Measurements from ENCODE around the gene OR2Z1.

OR2Z1 gene

DNA sequence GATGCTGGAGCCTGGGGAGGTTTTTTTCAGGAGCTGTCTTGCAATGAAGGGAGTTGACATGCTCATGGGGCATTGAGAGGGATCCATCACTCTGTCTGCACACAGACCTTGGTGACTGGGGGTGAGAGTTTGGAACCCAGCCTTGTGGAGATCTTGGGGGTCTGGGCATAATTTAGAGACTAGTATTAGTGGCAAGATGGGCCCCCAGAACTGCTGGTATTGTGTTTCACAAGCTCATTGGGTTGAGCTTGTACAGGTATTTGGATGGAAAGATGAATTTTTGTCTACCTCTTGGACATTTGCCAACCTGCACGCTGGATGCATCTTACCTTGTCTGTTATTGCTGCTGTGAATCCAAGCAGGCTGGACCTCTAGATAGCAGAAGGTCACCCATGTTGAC, at the start of gene OR2Z1:
Gene OR2Z1 (plus strand): TSS at position 301 of the 400 bp plus-strand sequence. CDS start 9,395 bp downstream, outside the sequence.
- FAIRE-seq (no peak), DNase-seq (ENCODE audit: low spot score) (no peak)

DNA sequence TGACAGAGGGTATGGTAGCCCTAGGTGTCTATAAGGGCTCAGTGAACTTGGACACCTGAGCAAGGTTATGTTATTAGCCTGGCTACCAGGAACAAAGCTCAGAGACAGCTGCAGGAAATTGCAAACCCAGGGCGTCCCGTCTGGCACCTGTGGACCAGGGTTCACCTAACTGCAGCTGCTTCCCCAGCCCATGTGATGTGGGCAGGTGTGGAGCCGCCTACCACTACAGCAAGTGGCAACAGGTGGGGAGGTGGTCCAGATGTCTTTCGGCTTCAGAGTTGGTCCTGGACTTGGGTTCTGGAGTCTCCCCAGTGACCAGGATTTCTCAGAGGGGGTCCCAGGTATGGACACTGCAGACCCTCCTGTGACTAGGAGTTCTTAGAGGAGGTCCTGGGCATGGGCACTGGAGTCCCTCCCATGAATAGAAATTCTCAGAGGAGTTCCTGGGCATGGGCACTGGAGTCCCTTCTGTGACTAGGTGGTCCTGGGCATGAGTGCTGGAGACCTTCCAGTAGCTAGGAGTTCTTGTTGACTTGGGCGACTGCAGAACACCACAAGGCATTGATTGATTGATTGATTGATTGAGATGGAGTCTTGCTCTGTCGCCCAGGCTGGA, 48.0 kb upstream of the OR2Z1 start:
- DNase-seq (ENCODE audit: low spot score) (no peak), FAIRE-seq (no peak)

DNA sequence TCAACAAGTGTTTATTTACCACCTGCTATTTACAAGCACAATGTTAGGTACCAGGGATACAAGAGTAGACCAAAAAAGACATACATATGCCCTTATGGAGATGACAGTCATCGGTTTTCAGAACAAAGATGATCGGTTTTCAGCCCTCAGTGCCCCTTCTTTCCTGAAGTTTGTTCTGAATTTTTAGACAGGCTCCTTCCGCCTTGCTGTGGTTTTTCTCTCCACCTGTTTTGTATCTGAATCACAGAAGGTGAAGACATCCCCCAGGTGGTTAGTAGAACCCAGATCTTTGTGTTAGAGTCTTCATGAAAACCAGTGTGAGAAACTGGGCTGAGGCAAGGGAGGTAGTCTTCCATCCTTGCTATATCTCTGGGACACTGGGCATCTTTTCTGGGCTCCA, 46.4 kb upstream of the OR2Z1 start:
- no peak for DNase-seq (ENCODE audit: low spot score)
- FAIRE-seq, result no peak

GRCh38 chr19:8678244-8678807, 43.1 kb upstream of the OR2Z1 start:
- no peak for FAIRE-seq
- no peak for DNase-seq (ENCODE audit: low spot score)

GRCh38 chr19:8680676-8681344, 40.6 kb upstream of the OR2Z1 start:
- FAIRE-seq, result no peak
- DNase-seq (ENCODE audit: low spot score), result no peak

GRCh38 chr19:8681345-8682029, 39.9 kb upstream of the OR2Z1 start:
- DNase-seq (ENCODE audit: low spot score), result no peak
- FAIRE-seq, result no peak

DNA sequence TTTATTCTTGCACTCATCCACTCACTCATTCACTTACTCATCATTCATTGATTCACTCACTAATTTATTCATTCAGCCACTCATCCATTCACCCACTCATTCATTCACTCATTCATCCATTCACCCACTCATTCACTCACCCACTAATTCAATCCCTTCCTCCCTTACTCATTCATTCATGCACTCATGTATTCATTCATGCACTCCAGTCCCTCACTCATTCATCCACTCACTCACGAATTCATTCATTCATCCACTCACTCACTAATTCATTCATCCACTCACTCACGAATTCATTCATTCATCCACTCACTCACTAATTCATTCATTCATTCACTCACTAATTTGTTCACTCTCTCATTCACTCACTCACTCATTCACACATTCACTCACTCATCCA, 39.0 kb upstream of the OR2Z1 start:
- DNase-seq (ENCODE audit: low spot score) (no peak), FAIRE-seq (no peak)

- FAIRE-seq, result no peak
These were observed 38.5 kb upstream of the OR2Z1 start for GRCh38 chr19:8682931-8683330.

DNA sequence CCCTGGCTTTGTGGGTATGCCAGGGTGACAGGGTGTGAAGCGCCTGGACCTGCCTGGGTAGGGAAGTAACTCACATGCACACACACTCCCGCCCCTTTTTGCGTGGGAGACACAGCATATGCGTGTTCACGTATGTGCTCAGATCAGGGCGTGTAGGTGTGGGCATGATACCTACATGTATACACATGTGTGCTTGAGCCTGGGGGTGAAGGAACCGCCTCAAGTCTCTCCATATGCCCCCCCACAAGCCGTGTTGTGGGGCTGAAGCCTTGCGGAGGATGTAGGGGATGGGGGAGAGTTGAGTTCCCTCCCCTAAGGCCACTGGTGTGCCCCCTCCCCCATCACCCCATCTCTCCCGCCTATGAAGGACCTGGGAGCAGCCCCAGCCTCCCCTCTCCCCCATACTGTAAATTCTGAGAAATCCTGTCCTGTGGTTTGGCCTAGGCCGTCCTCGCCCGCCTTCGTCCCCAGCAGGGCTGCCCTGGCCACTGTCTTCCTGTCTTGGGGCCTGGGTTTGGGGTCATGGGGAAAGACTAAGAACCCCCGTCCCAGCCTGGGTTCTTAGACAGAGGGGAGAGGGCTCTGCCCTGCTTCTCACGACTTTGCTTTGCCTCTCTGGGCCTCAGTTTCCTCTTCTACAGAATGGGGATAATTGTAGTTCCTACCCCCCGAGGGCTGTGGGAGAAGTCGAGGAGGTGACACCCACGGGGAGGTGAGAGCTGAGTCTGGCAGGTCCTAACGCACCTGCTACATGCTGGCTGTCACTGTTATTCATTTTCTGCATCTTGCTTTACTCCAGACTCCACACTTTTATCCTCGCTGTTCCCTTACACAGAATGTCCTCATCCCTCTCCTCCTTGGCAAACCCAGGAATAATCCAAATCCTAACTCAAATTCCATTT, 37.2 kb upstream of the OR2Z1 start:
- FAIRE-seq (no peak), DNase-seq (ENCODE audit: low spot score) (no peak)

More at GRCh38 chr19:8682931-8683330, 38.5 kb upstream of the OR2Z1 start:
- no peak for DNase-seq (ENCODE audit: low spot score)

DNA sequence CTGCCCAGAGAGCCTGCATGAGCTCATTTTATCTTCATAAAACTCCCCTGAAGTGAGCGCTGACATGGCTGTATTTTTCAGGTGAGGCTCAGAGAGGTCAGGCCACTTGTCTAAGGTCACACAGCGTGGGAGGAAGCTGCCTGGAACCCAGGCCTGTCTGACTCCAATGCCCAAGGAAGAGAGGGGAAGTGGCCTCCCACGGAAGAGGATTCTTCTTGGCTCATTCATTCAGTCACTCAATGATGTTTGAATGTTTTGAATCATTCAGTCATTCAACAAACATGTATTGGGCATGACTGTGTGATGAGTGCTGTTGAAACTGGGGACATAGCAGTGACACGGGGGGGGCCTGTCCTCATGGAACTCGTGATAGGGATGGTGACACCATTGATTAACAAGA, 34.9 kb upstream of the OR2Z1 start:
- DNase-seq (ENCODE audit: low spot score) (no peak), FAIRE-seq (no peak)

GRCh38 chr19:8688930-8689329, 32.5 kb upstream of the OR2Z1 start:
- FAIRE-seq (no peak), DNase-seq (ENCODE audit: low spot score) (no peak)

- FAIRE-seq (no peak), DNase-seq (ENCODE audit: low spot score) (no peak)
These were observed 30.5 kb upstream of the OR2Z1 start for GRCh38 chr19:8690753-8691539.

DNA sequence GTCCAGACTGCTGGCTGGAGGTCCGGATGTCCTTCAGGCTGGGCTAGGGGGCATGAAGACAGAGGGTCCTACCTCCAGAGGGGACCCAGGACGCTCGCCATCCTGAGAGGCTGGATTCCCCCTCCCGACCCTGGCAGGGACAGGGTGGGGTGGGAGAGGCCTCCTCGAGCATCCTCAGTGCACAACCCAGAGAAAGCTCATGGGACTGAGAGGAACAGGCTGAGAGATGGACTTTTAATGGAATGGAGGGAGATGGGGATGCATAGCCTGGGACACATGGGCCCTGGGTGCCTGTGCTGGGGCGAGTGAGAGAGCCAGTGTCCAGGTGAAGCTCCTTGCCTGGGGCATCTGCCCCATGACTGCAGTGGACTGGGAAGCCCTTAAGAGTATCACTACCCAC, 25.9 kb upstream of the OR2Z1 start:
- FAIRE-seq, result no peak
- DNase-seq (ENCODE audit: low spot score), result no peak

- DNase-seq (ENCODE audit: low spot score) (no peak), FAIRE-seq (no peak)
These were observed 25.5 kb upstream of the OR2Z1 start for GRCh38 chr19:8695911-8696310.

DNA sequence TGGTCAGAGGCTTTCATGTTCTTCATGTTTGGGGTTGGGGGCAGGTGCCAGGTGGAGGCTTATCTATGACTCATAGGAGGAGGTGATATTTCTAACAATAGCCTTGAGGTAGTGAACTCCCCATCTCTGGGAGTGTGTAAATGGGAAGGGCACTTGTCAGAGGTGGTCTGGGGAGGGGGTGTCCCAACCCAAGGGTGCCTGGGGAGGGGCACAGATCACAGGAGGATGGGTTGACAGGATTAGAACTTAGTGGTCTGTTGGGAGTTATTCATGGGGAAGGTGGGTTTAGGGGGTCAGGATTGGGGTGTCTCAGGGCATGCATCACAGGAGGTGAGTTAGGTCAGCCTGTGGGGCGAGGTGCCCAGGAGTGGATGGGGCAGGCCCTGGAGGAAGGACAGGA, 24.4 kb upstream of the OR2Z1 start:
- FAIRE-seq, result no peak

GRCh38 chr19:8697671-8698432, 23.6 kb upstream of the OR2Z1 start:
- no peak for DNase-seq (ENCODE audit: low spot score)
- no peak for FAIRE-seq

More for the DNA sequence above, 24.4 kb upstream of the OR2Z1 start:
- DNase-seq (ENCODE audit: low spot score), result no peak

- FAIRE-seq, result no peak
- no peak for DNase-seq (ENCODE audit: low spot score)
These were observed 22.9 kb upstream of the OR2Z1 start, which contains the start of gene ACTL9 for GRCh38 chr19:8698433-8699063. TSS of gene ACTL9 (minus strand) at chr19:8698795. CDS start at chr19:8698701, 94 bp downstream.

GRCh38 chr19:8699908-8700307, 21.5 kb upstream of the OR2Z1 start:
- no peak for FAIRE-seq
- no peak for DNase-seq (ENCODE audit: low spot score)

DNA sequence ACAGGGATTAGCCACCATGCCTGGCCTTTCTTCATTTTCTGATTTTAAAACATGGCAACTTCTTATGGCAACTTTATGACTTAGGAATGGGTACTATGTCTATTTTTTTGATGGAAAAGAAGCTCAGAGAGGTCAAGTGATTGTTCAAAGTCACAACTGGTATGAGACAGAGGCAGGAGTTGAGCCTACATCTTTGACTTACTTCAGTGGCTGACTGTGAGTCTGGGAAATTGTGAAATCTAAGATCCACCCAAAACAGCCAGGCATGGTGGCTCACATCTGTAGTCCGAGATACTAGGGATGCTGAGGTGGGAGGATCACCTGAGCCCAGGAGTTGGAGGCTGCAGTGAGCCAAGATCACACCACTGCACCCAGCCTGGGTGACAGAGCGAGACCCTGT, 20.5 kb upstream of the OR2Z1 start:
- DNase-seq (ENCODE audit: low spot score) (no peak), FAIRE-seq (no peak)

All from RCC 7860 (cell line).